ENCODE data around the gene GRK3.

GRCh38 chr22:25704701-25705100 is 140.2 kb downstream of the GRK3 start:
- TF ChIP-seq GATA2 (IDR thresholded peaks at IDR 0.05; ENCODE audit: low read depth, low read length): no peak
- TF ChIP-seq GATA3 (IDR thresholded peaks at IDR 0.05; ENCODE audit: low read depth, low read length): no peak

All from SH-SY5Y (cell line).